ENCODE results near the gene SLC22A17.

SLC22A17 gene

GRCh38 chr14:23297611-23298277, 54.9 kb downstream of the SLC22A17 start:
- no peak for DNase-seq (ENCODE audit: low read depth)
- H3K4me3 ChIP-seq (replicated peaks; ENCODE audit: low read depth, low read length): no peak overlapping the region
- no peak for TF ChIP-seq CTCF (IDR thresholded peaks at IDR 0.05; ENCODE audit: low read length, missing control alignments)

- TF ChIP-seq CTCF (IDR thresholded peaks at IDR 0.05; ENCODE audit: low read length, missing control alignments): no peak
- DNase-seq (ENCODE audit: low read depth): no peak
- H3K4me3 ChIP-seq (replicated peaks; ENCODE audit: low read depth, low read length): no peak overlapping the region
Measured at GRCh38 chr14:23297096-23297495, 55.6 kb downstream of the SLC22A17 start.

All from fibroblast of pulmonary artery (primary cell).